ENCODE results near the gene MMP10.

GRCh38 chr11:102809971-102810370, 29.5 kb upstream of the MMP10 start:
- no peak for TF ChIP-seq POLR2A (IDR thresholded peaks at IDR 0.05; ENCODE audit: low read length)
- peak; percentile 26 for TF ChIP-seq GATA1 (IDR thresholded peaks at IDR 0.05; ENCODE audit: low read depth, low read length)

All from erythroblast (primary cell).